Right kidney (tissue), 1 donor: ENCODE results near the gene EGFR.

Source experiments
- DNase-seq: peaks from one replicate; pipeline ENCODE4 v3.0.0-alpha.2; 2016

Gene EGFR

GRCh38 chr7:55190511-55191160 is 171.8 kb downstream of the EGFR start:
- no peak for DNase-seq

- DNase-seq = no peak
These were observed 172.5 kb downstream of the EGFR start for GRCh38 chr7:55191161-55191925.

DNA sequence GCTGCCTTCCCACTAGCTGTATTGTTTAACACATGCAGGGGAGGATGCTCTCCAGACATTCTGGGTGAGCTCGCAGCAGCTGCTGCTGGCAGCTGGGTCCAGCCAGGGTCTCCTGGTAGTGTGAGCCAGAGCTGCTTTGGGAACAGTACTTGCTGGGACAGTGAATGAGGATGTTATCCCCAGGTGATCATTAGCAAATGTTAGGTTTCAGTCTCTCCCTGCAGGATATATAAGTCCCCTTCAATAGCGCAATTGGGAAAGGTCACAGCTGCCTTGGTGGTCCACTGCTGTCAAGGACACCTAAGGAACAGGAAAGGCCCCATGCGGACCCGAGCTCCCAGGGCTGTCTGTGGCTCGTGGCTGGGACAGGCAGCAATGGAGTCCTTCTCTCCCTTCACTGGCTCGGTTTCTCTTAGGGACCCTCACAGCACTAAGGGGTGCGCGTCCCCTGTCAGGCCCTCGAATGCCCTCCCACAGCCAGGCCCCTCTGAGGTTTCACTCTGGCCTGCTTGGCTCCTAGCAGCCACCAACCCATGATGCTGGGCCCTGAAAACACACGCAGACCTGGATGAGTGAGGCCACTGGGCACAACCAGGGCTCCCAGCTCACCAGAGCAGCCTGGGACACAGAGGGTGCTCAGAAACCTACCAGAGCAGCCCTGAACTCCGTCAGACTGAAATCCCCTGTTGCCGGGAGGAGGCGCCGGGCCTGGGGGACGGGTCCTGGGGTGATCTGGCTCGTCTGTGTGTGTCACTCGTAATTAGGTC is 173.3 kb downstream of the EGFR start:
- DNase-seq = peak; percentile 40

DNA sequence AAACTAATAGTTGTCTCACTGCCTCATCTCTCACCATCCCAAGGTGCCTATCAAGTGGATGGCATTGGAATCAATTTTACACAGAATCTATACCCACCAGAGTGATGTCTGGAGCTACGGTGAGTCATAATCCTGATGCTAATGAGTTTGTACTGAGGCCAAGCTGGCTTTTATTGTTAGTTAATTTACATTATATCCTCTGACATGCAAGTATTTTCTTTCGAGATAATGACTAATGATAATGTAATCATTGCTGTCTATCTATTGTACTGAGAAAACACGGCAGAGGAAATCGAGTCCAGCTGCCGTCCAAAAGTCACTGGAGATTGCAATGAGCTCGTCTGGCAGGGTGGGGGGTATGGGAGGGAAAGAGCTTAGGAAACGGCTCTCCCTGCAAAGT is 173.9 kb downstream of the EGFR start:
- DNase-seq = no peak

DNA sequence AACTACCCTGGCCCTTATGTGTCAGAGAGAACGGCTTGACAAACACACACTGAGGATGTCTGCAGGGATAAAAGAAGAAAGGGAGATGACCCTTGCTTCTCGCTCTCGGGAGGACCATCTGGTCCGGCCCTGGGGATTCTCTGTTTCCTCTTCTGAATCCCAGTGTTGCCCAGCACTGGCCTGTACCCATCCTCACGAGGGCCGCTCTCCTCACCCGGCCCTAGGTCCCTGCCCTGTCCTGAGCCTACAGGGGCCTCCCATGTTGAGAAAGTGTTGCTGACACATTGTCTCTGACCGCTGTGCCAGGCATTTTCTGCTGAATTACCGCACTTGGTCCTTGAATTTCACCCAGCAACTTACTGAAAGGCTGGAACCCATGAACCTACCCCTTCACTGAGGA is 174.4 kb downstream of the EGFR start:
- DNase-seq = no peak

- DNase-seq = no peak
These were observed 175.7 kb downstream of the EGFR start for GRCh38 chr7:55194522-55194921.

- DNase-seq = no peak
These were observed 180.0 kb downstream of the EGFR start for GRCh38 chr7:55198634-55199392.

DNA sequence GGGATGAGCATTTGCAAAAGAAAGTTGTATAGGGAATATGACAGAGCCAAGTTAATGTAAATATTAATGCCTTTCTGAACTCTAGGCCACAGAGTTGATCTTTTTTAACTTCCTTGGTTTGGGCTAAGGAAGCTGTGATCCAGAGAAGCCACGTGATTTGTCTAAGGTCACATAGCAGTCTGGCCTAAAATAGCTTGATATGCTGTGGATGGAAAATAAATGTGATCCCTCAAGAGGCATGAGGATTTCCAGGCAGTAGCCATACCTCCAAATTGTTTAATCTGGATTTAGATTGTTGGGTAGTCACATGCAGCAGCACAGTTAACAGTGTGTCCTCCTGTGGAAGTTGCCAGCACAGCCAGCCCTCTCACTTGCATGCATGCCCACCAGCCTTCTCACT is 180.6 kb downstream of the EGFR start:
- DNase-seq = no peak

- no peak for DNase-seq
These were observed 181.6 kb downstream of the EGFR start for GRCh38 chr7:55200441-55200840.

DNA sequence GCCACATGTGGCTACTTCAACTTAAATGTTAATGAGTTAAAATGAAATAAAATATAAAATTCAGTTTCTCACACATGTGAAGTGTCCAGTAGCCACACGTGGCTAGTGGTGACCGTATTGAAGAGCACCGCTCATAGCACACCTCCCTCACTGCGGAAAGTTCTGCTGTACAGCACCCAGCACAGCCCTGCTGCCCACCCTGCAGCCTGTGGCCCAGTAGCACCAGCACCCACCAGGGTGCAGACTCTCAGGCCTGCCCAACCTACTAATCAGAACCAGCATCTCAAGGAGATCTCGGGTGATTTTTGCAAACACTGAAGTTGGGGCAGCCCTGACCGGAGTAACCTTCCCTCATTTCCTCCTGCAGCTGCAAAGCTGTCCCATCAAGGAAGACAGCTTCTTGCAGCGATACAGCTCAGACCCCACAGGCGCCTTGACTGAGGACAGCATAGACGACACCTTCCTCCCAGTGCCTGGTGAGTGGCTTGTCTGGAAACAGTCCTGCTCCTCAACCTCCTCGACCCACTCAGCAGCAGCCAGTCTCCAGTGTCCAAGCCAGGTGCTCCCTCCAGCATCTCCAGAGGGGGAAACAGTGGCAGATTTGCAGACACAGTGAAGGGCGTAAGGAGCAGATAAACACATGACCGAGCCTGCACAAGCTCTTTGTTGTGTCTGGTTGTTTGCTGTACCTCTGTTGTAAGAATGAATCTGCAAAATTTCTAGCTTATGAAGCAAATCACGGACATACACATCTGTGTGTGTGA is 183.5 kb downstream of the EGFR start:
- DNase-seq = no peak

- DNase-seq = no peak
These were observed 184.5 kb downstream of the EGFR start for GRCh38 chr7:55203300-55203699.

- DNase-seq = no peak
These were observed 186.5 kb downstream of the EGFR start for GRCh38 chr7:55205124-55205955.

- no peak for DNase-seq
These were observed 187.6 kb downstream of the EGFR start for GRCh38 chr7:55206235-55207029.

- DNase-seq = no peak
These were observed 188.8 kb downstream of the EGFR start for GRCh38 chr7:55207436-55208125.

GRCh38 chr7:55209366-55209765 is 190.5 kb downstream of the EGFR start:
- no peak for DNase-seq

- no peak for DNase-seq
These were observed 191.4 kb downstream of the EGFR start for GRCh38 chr7:55210176-55210575.

DNA sequence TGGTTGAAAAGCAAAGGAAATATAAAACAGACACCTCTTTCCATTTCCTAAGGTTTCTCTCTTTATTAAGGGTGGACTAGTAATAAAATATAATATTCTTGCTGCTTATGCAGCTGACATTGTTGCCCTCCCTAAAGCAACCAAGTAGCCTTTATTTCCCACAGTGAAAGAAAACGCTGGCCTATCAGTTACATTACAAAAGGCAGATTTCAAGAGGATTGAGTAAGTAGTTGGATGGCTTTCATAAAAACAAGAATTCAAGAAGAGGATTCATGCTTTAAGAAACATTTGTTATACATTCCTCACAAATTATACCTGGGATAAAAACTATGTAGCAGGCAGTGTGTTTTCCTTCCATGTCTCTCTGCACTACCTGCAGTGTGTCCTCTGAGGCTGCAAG is 191.9 kb downstream of the EGFR start:
- DNase-seq = no peak

DNA sequence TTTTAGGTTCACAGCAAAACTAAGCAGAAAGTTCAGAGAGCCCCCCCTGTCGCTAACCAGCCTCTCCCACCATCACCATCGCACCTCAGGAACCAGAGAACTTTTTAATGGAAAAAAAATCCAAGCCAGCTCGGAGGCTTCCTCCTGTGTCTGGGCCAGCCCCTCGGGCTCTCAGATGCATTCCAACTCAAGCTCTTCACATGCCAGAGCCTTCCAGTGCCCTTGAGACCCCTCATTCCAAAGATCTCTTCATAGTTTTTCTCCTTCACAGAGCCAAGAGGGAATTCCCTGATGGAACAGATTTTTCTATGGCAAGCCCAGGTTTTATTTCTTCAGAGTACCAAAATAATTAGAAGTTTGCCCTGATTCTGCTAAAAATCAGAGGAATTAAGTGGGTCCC is 192.9 kb downstream of the EGFR start:
- no peak for DNase-seq

DNA sequence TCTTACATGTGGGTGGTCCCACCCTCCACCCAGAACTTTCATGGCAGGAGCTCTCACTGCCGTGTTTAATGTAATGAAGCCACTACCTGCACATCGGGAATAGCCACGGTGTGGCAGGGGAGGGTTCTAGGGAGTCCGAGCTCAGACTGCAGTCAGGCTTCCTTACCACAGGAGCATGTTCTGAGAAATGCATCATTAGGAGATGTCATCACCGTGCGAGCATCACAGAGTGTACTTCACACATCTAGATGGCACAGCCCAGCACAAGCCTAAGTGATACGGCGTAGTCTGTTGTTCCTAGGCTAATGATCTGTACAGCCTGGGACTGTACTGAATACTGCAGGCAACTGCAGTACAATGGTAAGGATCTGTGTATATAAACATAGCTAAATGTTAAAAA is 193.4 kb downstream of the EGFR start:
- DNase-seq = no peak
